Loucy (cell line): ENCODE data around the gene NOS3.

Experiments used
- H2AFZ ChIP-seq: fragments of 200-600 bp; sonication (generic); 2 replicates; pipeline ENCODE4 v1.6.0; 2016; ENCODE audit warnings: antibody characterized with exemption, mild to moderate bottlenecking, low read length, moderate library complexity
- H3F3A ChIP-seq: fragments of 200-600 bp; 2 replicates; pipeline ENCODE4 v1.6.0; 2016; ENCODE audit warnings: antibody characterized with exemption, low read depth, mild to moderate bottlenecking
- H3K27me3 ChIP-seq: fragments of 200-600 bp; sonication (generic); 2 replicates; pipeline ENCODE4 v1.6.1; 2014; ENCODE audit warnings: low read length, mild to moderate bottlenecking; ENCODE audit not compliant: insufficient read depth, poor library complexity, severe bottlenecking
- H3K36me3 ChIP-seq: fragments of 200-600 bp; sonication (generic); 2 replicates; pipeline ENCODE4 v1.6.1; 2016; ENCODE audit warnings: low read length; ENCODE audit not compliant: insufficient read depth
- H3K4me1 ChIP-seq: fragments of 200-600 bp; sonication (generic); 2 replicates; pipeline ENCODE4 v1.5.1; 2014; ENCODE audit warnings: low read length, mild to moderate bottlenecking; ENCODE audit not compliant: insufficient read depth, poor library complexity, severe bottlenecking
- H3K4me2 ChIP-seq: fragments of 200-600 bp; sonication (generic); 2 replicates; pipeline ENCODE4 v1.6.0; 2014; ENCODE audit warnings: antibody characterized with exemption, low read length, low read depth, mild to moderate bottlenecking; ENCODE audit not compliant: poor library complexity, severe bottlenecking
- H3K4me3 ChIP-seq: fragments of 200-600 bp; sonication (generic); 2 replicates; pipeline ENCODE4 v1.5.1; 2014; ENCODE audit warnings: low read length, mild to moderate bottlenecking, mixed read lengths; ENCODE audit not compliant: poor library complexity, severe bottlenecking
- H3K79me2 ChIP-seq: fragments of 200-600 bp; sonication (generic); 2 replicates; pipeline ENCODE4 v1.6.1; 2014; ENCODE audit warnings: low read length; ENCODE audit not compliant: insufficient read depth
- H3K9ac ChIP-seq: fragments of 200-600 bp; sonication (generic); 2 replicates; pipeline ENCODE4 v1.6.0; 2014; ENCODE audit warnings: mild to moderate bottlenecking, low read depth, low read length, moderate library complexity; ENCODE audit not compliant: poor library complexity, severe bottlenecking
- H3K9me2 ChIP-seq: fragments of 200-600 bp; sonication (generic); replicated peaks from 2 replicates; pipeline ENCODE4 v1.6.1; 2016; ENCODE audit warnings: low read depth, low read length, mixed read lengths
- H3K9me3 ChIP-seq: fragments of 200-600 bp; sonication (generic); 2 replicates; pipeline ENCODE4 v1.6.1; 2014; ENCODE audit warnings: mild to moderate bottlenecking, antibody characterized with exemption, low read length, low read depth; ENCODE audit not compliant: insufficient read depth
- H4K20me1 ChIP-seq: fragments of 200-600 bp; sonication (generic); 2 replicates; pipeline ENCODE4 v1.6.0; 2014; ENCODE audit warnings: antibody characterized with exemption, low read length, mild to moderate bottlenecking; ENCODE audit not compliant: insufficient read depth, poor library complexity, severe bottlenecking
- CTCF ChIP-seq: fragments of 200-600 bp; sonication (generic); conservative IDR thresholded peaks from 2 replicates; pipeline ENCODE4 v1.5.1; 2014; ENCODE audit warnings: mild to moderate bottlenecking, antibody characterized with exemption, low read length
- EZH2phosphoT487 ChIP-seq: fragments of 200-600 bp; IDR thresholded peaks from 2 replicates; pipeline ENCODE4 v1.6.1; 2018; ENCODE audit warnings: antibody characterized with exemption, mild to moderate bottlenecking, moderate library complexity, borderline replicate concordance

NOS3 gene

GRCh38 chr7:151063212-151063561 lies 72.4 kb downstream of the NOS3 start:
- H4K20me1 ChIP-seq, result peaks cover 28% of the 10 kb centered on the region
- no peaks in the 10 kb centered on the region for H3K9me3 ChIP-seq
- no peaks in the 10 kb centered on the region for H3F3A ChIP-seq
- no peaks in the 10 kb centered on the region for H3K27me3 ChIP-seq
- no peak overlapping the region for H3K4me3 ChIP-seq
- peaks cover 29% of the 10 kb centered on the region for H3K79me2 ChIP-seq
- TF ChIP-seq EZH2phosphoT487 (no peak), CTCF (no peak)
- no peak overlapping the region for H3K9ac ChIP-seq
- H2AFZ ChIP-seq, result no peak overlapping the region
- H3K9me2 ChIP-seq, result no peaks in the 10 kb centered on the region
- H3K4me1 ChIP-seq, result peaks cover 22% of the 10 kb centered on the region
- H3K36me3 ChIP-seq, result peaks cover 30% of the 10 kb centered on the region; the same call in 1 of the 2 replicates
- no peak overlapping the region for H3K4me2 ChIP-seq
